Stimulated activated effector memory CD8-positive, alpha-beta T cell treated with anti-CD3 and anti-CD28 coated beads, Interleukin-12 subunit alpha, Interleukin-12 subunit beta, amount 100 ng/mL, for 72 hours (primary cell): ENCODE data around the gene FARS2.

Source experiments
- ATAC-seq: fragments of 150-1000 bp; cut with Tn5 transposase; 2 replicates; pipeline ENCODE4 v1.10.0; 2021
- DNase-seq, 2 donors: peaks; one replicate each; pipeline ENCODE4 v3.0.0; 2021 to 2022; ENCODE audit warnings: low spot score in 2 of 2
- H3K27ac Mint-ChIP-seq: one replicate; pipeline ENCODE4 v1.8.0; 2022; ENCODE audit warnings: mild to moderate bottlenecking, mixed read lengths
- H3K36me3 Mint-ChIP-seq: one replicate; pipeline ENCODE4 v1.8.0; 2022; ENCODE audit warnings: mild to moderate bottlenecking, mixed read lengths
- H3K4me1 Mint-ChIP-seq: one replicate; pipeline ENCODE4 v1.8.0; 2022; ENCODE audit warnings: mixed read lengths
- H3K4me3 Mint-ChIP-seq: one replicate; pipeline ENCODE4 v1.8.0; 2022; ENCODE audit warnings: mild to moderate bottlenecking, mixed read lengths
- H3K9me3 Mint-ChIP-seq: one replicate; pipeline ENCODE4 v1.8.0; 2022; ENCODE audit warnings: mixed read lengths

Gene FARS2

DNA sequence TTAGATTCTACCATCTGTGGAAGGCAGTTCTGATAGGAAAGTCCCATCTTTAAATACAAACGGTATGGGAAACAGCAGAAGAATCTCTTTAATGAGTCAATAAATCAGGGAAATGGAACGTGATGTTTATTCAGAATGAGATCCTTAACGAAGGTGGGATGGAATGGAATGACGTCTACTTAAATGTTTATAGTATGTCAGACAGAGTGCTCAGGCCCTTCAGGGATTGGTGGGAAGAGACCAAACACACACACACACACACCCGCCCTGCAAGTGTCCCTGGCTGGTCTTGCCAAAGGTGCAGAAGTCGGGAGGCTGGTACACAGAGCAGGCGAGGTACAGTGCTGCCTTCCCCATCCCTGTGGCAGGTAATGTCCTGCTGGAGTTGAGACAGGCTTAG is 164.0 kb downstream of the FARS2 start:
- no peak overlapping the region for H3K27ac Mint-ChIP-seq
- no peaks in the 10 kb centered on the region for H3K9me3 Mint-ChIP-seq

DNA sequence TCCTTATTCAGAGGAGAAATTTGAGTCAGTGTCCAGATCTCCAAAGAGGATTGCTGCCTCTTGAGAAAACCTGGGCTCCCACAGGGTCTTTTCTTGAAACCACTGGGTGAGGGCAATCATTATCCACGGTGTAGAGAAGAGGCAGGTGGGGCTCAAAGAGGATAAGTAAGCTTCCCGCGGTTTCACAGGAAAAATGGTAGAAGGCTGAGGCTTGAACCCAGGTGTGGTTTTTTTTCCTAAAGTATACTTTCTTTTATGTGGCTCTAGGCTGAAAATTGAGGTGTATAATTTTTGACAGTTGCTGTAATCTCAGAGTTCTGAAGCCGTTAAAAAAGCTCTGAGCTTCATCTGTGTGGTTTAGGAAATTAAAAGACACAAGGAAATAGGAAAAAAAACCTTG is 164.5 kb downstream of the FARS2 start:
- no peak overlapping the region for H3K4me3 Mint-ChIP-seq
- peaks cover 14% of the 10 kb centered on the region for H3K4me1 Mint-ChIP-seq
- ATAC-seq, result no peak

More for the DNA sequence above, 164.0 kb downstream of the FARS2 start:
- Mint-ChIP-seq H3K4me3 (no peak overlapping the region), H3K36me3 (peaks cover 5% of the 10 kb centered on the region), H3K4me1 (peaks cover 14% of the 10 kb centered on the region)
- no peak for ATAC-seq
- no peak for DNase-seq

DNA sequence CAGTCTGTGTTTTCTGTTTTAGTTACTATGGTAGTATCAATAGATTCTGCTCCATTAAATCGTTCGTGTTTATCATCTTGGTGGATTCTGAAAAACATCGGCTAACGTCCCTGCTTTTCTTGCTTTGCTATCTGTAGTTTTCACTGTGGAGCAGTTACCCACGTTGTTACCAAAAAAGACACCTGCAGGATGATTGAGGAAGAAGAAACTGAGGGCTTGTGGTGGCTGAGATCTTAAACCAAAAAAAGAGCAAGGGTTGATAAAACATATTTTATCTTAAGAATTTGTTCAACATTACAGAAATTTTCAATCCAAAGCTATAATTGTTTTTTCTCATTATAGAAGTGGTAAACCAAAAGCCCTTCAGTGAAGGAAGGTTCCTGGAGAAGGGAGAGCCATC is 166.3 kb downstream of the FARS2 start:
- Mint-ChIP-seq H3K27ac (no peak overlapping the region), H3K4me1 (peaks cover 14% of the 10 kb centered on the region), H3K9me3 (no peaks in the 10 kb centered on the region), H3K36me3 (peaks cover 5% of the 10 kb centered on the region), H3K4me3 (no peak overlapping the region)
- DNase-seq (no peak), ATAC-seq (no peak)

More for the DNA sequence above, 164.5 kb downstream of the FARS2 start:
- H3K9me3 Mint-ChIP-seq, result no peaks in the 10 kb centered on the region
- DNase-seq, result no peak
- no peak overlapping the region for H3K27ac Mint-ChIP-seq
- peaks cover 5% of the 10 kb centered on the region for H3K36me3 Mint-ChIP-seq

- H3K4me3 Mint-ChIP-seq, result no peak overlapping the region
Measured at GRCh38 chr6:5433324-5433723, 172.0 kb downstream of the FARS2 start.

GRCh38 chr6:5435449-5435848 is 174.1 kb downstream of the FARS2 start:
- peaks cover under 1% of the 10 kb centered on the region for H3K36me3 Mint-ChIP-seq
- DNase-seq (no peak), ATAC-seq (no peak)
- no peak overlapping the region for H3K4me3 Mint-ChIP-seq
- H3K9me3 Mint-ChIP-seq, result peaks cover 9% of the 10 kb centered on the region
- H3K27ac Mint-ChIP-seq, result no peak overlapping the region
- peaks cover 11% of the 10 kb centered on the region for H3K4me1 Mint-ChIP-seq

More at GRCh38 chr6:5433324-5433723, 172.0 kb downstream of the FARS2 start:
- Mint-ChIP-seq H3K36me3 (peaks cover 5% of the 10 kb centered on the region), H3K4me1 (peaks cover 6% of the 10 kb centered on the region), H3K27ac (no peak overlapping the region), H3K9me3 (peaks cover 9% of the 10 kb centered on the region)
- DNase-seq (no peak), ATAC-seq (no peak)

GRCh38 chr6:5438922-5439584 is 177.7 kb downstream of the FARS2 start:
- H3K4me1 Mint-ChIP-seq, result peaks cover 11% of the 10 kb centered on the region
- H3K27ac Mint-ChIP-seq, result no peak overlapping the region

DNA sequence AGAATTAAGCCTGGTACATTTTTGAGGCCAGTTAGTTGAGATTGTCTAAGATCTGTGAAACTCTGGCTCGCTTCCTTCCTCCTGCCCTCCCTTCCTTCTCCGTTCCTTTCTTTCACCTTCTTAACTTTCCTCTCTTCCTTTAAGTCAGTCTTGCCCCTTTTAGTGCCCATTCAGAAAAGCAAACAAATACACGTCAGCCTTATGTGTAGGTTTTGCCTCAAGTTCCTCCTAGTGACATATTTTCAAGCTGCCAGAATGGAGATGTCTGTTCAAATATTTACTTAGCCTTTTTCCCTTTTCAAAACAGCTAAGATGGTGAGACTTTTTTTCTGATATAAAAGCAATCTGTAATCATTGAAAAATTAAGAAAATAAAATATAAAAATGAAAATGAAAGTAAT is 178.4 kb downstream of the FARS2 start:
- ATAC-seq (no peak), DNase-seq (no peak)
- H3K27ac Mint-ChIP-seq, result no peak overlapping the region
- peaks cover 6% of the 10 kb centered on the region for H3K4me1 Mint-ChIP-seq
- H3K9me3 Mint-ChIP-seq, result peaks cover 9% of the 10 kb centered on the region
- no peak overlapping the region for H3K4me3 Mint-ChIP-seq
- peaks cover 6% of the 10 kb centered on the region for H3K36me3 Mint-ChIP-seq

More at GRCh38 chr6:5438922-5439584, 177.7 kb downstream of the FARS2 start:
- no peak overlapping the region for H3K4me3 Mint-ChIP-seq
- DNase-seq (no peak), ATAC-seq (no peak)
- peaks cover 9% of the 10 kb centered on the region for H3K9me3 Mint-ChIP-seq
- H3K36me3 Mint-ChIP-seq, result peaks cover 6% of the 10 kb centered on the region

- Mint-ChIP-seq H3K36me3 (peaks cover 6% of the 10 kb centered on the region), H3K27ac (no peak overlapping the region), H3K4me1 (peaks cover 5% of the 10 kb centered on the region), H3K4me3 (no peak overlapping the region), H3K9me3 (peaks cover 5% of the 10 kb centered on the region)
- DNase-seq (no peak), ATAC-seq (no peak)
Measured at GRCh38 chr6:5442319-5442718, 181.0 kb downstream of the FARS2 start.

GRCh38 chr6:5442916-5443315 is 181.6 kb downstream of the FARS2 start:
- no peak overlapping the region for H3K4me3 Mint-ChIP-seq
- H3K9me3 Mint-ChIP-seq, result no peaks in the 10 kb centered on the region

GRCh38 chr6:5443491-5443890 is 182.2 kb downstream of the FARS2 start:
- ATAC-seq (no peak), DNase-seq (no peak)
- no peak overlapping the region for H3K4me3 Mint-ChIP-seq
- peaks cover 6% of the 10 kb centered on the region for H3K36me3 Mint-ChIP-seq
- H3K9me3 Mint-ChIP-seq, result no peaks in the 10 kb centered on the region
- H3K4me1 Mint-ChIP-seq, result peaks cover 5% of the 10 kb centered on the region
- H3K27ac Mint-ChIP-seq, result no peak overlapping the region

More at GRCh38 chr6:5442916-5443315, 181.6 kb downstream of the FARS2 start:
- Mint-ChIP-seq H3K36me3 (peaks cover 6% of the 10 kb centered on the region), H3K27ac (no peak overlapping the region), H3K4me1 (peaks cover 5% of the 10 kb centered on the region)
- DNase-seq, result no peak
- no peak for ATAC-seq

GRCh38 chr6:5446362-5447075 is 185.2 kb downstream of the FARS2 start:
- no peak for DNase-seq
- peaks cover 7% of the 10 kb centered on the region for H3K4me1 Mint-ChIP-seq
- ATAC-seq, result no peak
- H3K9me3 Mint-ChIP-seq, result no peaks in the 10 kb centered on the region
- H3K27ac Mint-ChIP-seq, result no peak overlapping the region
- H3K36me3 Mint-ChIP-seq, result no peaks in the 10 kb centered on the region
- no peak overlapping the region for H3K4me3 Mint-ChIP-seq

GRCh38 chr6:5447921-5448320 is 186.6 kb downstream of the FARS2 start:
- Mint-ChIP-seq H3K9me3 (no peaks in the 10 kb centered on the region), H3K4me1 (peaks cover 7% of the 10 kb centered on the region), H3K36me3 (no peaks in the 10 kb centered on the region), H3K4me3 (no peak overlapping the region), H3K27ac (no peak overlapping the region)
- ATAC-seq (no peak), DNase-seq (no peak)

GRCh38 chr6:5450073-5450472 is 188.8 kb downstream of the FARS2 start:
- no peak overlapping the region for H3K27ac Mint-ChIP-seq
- peaks cover 7% of the 10 kb centered on the region for H3K4me1 Mint-ChIP-seq
- no peak for DNase-seq
- H3K4me3 Mint-ChIP-seq, result no peak overlapping the region
- ATAC-seq, result peak; percentile 53
- H3K36me3 Mint-ChIP-seq, result no peaks in the 10 kb centered on the region
- H3K9me3 Mint-ChIP-seq, result no peaks in the 10 kb centered on the region

DNA sequence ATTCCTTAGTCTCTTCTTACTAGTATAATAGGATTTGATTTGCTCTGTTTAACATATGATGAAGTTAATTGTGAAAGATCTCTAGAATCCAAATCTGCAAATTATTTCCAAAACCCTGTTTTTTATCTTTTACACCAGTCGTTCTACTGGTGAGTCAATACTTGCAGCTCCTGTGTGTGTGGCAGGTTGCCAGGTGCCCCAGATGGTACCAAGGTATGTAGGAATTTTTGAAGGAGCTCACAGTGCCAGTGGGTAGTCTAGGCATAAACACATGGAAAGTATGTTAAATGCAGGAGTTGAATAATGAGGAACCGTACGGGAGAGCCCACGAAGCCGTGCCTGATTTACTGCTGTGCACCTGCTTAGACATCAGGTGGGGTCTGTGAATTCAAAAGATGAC is 192.2 kb downstream of the FARS2 start:
- Mint-ChIP-seq H3K9me3 (no peaks in the 10 kb centered on the region), H3K4me3 (no peak overlapping the region), H3K36me3 (no peaks in the 10 kb centered on the region), H3K27ac (no peak overlapping the region), H3K4me1 (peaks cover 7% of the 10 kb centered on the region)
- ATAC-seq, result no peak
- DNase-seq, result no peak

- ATAC-seq (no peak), DNase-seq (no peak)
- H3K36me3 Mint-ChIP-seq, result no peaks in the 10 kb centered on the region
- H3K9me3 Mint-ChIP-seq, result no peaks in the 10 kb centered on the region
- no peak overlapping the region for H3K4me3 Mint-ChIP-seq
- peaks cover 2% of the 10 kb centered on the region for H3K4me1 Mint-ChIP-seq
- H3K27ac Mint-ChIP-seq, result no peak overlapping the region
Measured at GRCh38 chr6:5455142-5455541, 193.8 kb downstream of the FARS2 start.

DNA sequence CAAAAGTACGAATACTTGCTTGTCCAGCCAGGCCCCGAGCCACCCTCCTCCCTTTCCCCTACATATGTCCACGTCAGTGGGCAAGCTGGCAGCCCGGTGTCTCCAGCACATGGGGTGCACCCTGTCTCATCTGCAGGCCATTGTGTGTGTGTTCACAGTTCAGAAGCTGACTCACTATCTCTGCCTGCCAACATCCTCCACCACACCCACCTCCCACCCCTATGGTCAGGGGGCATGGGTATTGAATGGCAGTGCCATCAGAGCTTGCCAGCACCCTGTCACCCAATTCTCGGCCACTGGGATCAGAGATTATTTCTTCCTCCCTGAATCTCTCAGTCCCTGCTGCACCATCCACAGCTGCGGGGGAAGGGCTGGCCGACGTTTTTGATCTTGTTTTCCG is 195.7 kb downstream of the FARS2 start:
- no peaks in the 10 kb centered on the region for H3K9me3 Mint-ChIP-seq
- no peaks in the 10 kb centered on the region for H3K36me3 Mint-ChIP-seq
- DNase-seq (no peak), ATAC-seq (no peak)
- no peaks in the 10 kb centered on the region for H3K4me1 Mint-ChIP-seq
- no peak overlapping the region for H3K4me3 Mint-ChIP-seq
- H3K27ac Mint-ChIP-seq, result no peak overlapping the region
